ENCODE results near the gene GRAP2.
"Not testable (repeated sequence)": the region's sequence is repeated elsewhere in the genome, so short reads cannot be mapped to it uniquely, and the experiment has no call there.

The GRAP2 gene

DNA sequence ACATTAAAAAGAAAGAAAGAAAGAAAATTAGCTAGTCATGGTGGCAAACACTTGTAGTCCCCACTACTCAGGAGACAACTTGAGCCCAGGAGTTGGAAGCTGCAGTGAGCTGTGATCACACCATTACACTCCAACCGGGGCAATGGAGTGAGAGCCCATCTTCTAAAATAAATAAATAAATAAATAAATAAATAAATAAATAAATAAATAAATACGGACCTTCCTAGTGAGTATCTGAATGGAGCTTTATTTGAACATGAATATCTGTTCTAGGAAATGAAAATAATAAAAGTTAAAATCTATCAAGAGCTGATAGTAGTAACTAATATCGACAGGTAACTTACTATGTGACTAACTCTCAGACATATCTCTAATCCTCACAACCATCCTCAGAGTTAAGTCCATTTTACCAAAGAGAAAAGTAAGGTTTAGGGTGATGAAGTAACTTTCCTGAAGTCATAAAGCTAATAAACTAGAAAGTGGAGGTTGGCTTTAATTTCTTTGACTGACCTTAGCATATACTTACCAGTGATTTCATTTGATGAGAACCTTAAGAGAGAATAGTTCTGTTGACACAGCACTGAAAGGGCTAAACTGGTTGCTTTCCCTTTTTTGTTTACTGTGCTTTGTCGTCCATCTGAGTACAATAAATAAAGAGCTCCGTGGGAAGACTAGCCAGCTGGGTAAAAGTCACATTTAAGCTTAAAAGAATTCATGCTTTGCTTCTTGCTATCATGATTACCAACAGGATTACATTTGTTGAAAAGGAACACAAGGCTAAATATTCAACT lies 29.7 kb upstream of the GRAP2 start:
- TF ChIP-seq, protein P1, sequence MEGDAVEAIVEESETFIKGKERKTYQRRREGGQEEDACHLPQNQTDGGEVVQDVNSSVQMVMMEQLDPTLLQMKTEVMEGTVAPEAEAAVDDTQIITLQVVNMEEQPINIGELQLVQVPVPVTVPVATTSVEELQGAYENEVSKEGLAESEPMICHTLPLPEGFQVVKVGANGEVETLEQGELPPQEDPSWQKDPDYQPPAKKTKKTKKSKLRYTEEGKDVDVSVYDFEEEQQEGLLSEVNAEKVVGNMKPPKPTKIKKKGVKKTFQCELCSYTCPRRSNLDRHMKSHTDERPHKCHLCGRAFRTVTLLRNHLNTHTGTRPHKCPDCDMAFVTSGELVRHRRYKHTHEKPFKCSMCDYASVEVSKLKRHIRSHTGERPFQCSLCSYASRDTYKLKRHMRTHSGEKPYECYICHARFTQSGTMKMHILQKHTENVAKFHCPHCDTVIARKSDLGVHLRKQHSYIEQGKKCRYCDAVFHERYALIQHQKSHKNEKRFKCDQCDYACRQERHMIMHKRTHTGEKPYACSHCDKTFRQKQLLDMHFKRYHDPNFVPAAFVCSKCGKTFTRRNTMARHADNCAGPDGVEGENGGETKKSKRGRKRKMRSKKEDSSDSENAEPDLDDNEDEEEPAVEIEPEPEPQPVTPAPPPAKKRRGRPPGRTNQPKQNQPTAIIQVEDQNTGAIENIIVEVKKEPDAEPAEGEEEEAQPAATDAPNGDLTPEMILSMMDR (conservative IDR thresholded peaks at IDR 0.05; ENCODE audit: low read depth, low read length), result no peak

DNA sequence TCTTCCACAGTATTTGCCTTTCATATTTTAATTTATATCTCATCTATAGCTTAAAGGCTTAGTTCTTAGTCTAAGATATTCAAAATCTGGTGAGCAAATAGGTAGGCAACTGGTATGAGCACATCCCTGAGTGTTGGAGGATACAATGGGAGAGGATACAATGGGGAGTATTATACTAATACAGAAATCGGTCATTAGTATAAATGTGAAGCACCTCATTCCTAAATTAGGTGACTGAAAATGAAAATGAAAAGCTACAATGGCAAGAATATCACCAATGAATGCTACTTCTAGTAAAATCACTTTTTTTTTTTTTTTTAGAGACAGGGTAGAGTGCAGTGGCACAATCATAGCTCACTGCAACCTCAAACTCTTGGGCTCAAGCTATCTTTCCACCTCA lies 28.3 kb upstream of the GRAP2 start:
- TF ChIP-seq, protein P1 (conservative IDR thresholded peaks at IDR 0.05; ENCODE audit: low read depth, low read length), result no peak
- no peak overlapping the region for H3K4me3 ChIP-seq (ENCODE audit: low read depth, low read length)

More for the DNA sequence above, 29.7 kb upstream of the GRAP2 start:
- H3K4me3 ChIP-seq (ENCODE audit: low read depth, low read length), result no peak overlapping the region
- DNase-seq (ENCODE audit: low read depth), result no peak

DNA sequence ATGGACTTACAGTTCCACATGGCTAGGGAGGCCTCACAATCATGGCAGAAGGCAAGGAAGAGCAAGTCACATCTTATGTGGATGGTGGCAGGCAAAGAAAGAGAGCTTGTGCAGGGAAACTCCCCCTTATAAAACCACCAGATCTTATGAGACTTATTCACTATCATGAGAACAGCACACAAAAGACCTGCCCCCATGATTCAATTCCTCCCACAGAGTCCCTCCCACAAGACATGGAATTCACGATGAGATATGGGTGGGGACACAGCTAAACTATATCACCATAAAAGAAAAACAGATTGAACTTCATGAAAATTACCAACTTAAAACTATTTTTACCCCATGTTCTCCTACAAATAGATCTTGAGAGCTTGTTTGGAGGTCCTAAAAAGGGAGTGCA lies 26.9 kb upstream of the GRAP2 start:
- H3K4me3 ChIP-seq (ENCODE audit: low read depth, low read length), result no peak overlapping the region
- no peak for DNase-seq (ENCODE audit: low read depth)
- TF ChIP-seq, protein P1 (conservative IDR thresholded peaks at IDR 0.05; ENCODE audit: low read depth, low read length), result no peak

More for the DNA sequence above, 28.3 kb upstream of the GRAP2 start:
- no peak for DNase-seq (ENCODE audit: low read depth)

DNA sequence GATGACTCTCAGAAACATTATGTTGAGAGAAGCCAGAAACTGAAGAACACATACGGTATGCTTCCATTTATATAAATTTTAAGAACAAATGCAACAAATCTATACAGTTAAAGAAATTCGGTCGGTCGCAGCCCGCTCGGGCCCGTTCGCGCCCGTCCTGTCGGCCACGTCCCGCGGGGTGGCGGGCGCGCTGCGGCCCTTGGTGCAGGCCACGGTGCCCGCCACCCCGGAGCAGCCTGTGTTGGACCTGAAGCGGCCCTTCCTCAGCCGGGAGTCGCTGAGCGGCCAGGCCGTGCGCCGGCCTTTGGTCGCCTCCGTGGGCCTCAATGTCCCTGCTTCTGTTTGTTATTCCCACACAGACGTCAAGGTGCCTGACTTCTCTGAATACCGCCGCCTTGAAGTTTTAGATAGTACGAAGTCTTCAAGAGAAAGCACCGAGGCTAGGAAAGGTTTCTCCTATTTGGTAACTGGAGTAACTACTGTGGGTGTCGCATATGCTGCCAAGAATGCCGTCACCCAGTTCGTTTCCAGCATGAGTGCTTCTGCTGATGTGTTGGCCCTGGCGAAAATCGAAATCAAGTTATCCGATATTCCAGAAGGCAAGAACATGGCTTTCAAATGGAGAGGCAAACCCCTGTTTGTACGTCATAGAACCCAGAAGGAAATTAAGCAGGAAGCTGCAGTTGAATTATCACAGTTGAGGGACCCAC lies 25.6 kb upstream of the GRAP2 start:
- DNase-seq (ENCODE audit: low read depth); H3K4me3 ChIP-seq (ENCODE audit: low read depth, low read length): not testable (repeated sequence)

DNA sequence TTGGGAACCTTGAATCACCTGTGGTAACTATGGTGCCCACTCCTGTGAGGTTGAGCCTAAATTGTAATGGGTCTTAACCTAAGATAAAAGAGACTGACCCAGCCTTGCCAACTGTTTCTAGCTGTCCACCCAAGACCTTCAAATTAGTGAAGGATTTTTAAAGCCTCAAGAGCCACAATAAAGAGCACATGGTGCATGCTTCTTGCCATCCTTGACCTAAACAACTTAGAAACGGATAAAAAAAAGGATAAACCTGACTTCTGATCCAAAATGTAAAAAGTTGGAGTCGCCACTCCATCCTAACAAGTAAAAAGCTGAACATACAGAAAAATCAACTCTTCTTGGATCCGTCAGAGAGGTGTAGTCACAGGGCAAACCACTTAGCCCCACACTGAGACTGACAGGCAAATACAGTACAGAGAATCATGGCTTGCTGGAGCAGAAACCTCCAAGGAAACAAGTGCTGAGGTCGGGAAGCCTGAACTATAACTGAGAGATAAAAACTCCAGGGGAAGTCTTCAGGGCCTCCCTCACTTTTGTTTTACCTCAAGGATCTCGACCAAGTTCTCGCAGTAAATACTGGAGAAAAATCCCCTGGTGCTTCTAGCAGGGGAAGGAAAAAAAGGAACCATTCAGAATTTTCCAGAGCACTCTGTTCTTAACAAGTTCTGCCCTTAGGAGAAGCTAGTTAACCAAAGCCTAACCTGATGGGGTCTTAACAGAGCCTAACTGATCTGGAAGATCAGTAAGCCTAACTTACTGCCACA lies 23.6 kb upstream of the GRAP2 start:
- no peak overlapping the region for H3K4me3 ChIP-seq (ENCODE audit: low read depth, low read length)
- TF ChIP-seq, protein P1 (conservative IDR thresholded peaks at IDR 0.05; ENCODE audit: low read depth, low read length), result no peak

DNA sequence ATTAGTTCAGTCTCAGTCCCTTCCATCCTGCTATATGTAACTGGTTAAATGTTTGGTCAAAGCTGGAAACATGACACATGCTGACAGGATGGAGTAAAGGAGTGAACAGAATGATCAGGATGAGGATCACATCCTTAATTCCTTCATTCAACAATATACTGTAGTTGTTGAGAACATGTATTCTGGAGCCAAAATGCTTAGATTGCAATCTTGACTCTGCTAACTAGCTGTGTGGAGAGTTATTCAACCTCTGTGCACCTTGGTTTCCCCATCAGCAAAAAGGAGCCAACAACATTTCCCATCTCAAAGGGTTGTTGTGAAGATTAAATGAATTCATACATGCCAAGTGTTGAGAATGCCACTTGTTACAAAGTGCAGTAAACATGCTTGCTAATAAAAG lies 20.2 kb upstream of the GRAP2 start:
- TF ChIP-seq, protein P1 (conservative IDR thresholded peaks at IDR 0.05; ENCODE audit: low read depth, low read length), result no peak
- DNase-seq (ENCODE audit: low read depth), result no peak
- H3K4me3 ChIP-seq (ENCODE audit: low read depth, low read length), result no peak overlapping the region

More for the DNA sequence above, 23.6 kb upstream of the GRAP2 start:
- DNase-seq (ENCODE audit: low read depth), result no peak

DNA sequence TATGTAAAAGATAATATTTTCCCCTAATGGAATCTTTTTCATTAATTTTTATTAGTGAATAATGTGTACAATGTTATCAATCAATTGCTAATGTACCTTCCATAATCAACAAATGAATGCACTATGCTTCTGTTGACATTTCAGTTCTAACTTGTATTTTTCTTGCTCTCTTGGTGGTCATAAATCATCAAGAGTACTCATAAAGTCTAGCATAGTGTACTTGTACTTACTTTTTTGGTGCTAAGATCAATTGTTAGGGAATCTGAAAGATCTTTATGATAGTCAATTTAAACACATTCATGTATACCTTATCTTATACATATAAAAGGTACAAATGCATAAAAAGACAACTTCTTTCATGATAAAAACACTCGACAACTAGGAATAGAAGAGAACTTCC lies 17.8 kb upstream of the GRAP2 start:
- TF ChIP-seq, protein P1 (conservative IDR thresholded peaks at IDR 0.05; ENCODE audit: low read depth, low read length), result no peak
- DNase-seq (ENCODE audit: low read depth), result no peak
- H3K4me3 ChIP-seq (ENCODE audit: low read depth, low read length), result no peak overlapping the region

DNA sequence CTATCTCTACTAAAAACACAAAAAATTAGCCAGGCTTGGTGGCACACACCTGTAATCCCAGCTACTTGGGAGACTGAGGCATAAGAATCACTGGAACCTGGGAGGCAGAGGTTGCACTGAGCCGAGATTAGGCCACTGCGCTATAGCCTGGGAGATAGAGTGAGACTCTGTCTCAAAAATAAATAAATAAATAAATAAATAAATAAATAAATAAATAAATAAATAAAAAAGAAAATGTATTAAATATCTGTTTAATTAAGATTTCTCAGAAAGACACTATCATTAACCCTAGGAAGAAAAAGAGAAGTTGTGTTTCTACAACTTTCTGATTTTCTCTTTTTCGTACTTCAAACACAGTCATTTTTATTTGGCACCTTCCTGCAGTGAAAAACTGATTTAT lies 11.0 kb upstream of the GRAP2 start:
- not testable (repeated sequence) for DNase-seq (ENCODE audit: low read depth); H3K4me3 ChIP-seq (ENCODE audit: low read depth, low read length)

Measured in choroid plexus epithelial cell (primary cell).